ENCODE data around the gene STX1B.

Gene STX1B

DNA sequence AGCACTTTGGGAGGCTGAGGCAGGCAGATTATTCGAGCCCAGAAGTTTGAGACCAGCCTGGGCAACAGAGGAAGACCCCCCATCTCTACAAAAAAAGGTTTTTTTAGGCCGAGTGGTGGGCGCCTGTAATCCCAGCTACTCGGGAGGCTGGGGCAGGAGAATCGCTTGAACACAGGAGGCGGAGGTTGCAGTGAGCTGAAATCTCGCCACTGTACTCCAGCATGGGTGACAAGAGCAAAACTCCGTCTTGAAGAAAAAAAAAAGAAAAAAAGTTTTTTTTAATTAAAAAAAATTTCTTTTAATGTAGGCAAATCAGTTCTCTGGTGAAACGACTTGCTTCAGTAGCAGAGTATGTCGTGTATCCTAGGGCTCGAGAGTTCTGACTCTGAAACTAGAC is 14.5 kb downstream of the STX1B start:
- DNase-seq = no peak

DNA sequence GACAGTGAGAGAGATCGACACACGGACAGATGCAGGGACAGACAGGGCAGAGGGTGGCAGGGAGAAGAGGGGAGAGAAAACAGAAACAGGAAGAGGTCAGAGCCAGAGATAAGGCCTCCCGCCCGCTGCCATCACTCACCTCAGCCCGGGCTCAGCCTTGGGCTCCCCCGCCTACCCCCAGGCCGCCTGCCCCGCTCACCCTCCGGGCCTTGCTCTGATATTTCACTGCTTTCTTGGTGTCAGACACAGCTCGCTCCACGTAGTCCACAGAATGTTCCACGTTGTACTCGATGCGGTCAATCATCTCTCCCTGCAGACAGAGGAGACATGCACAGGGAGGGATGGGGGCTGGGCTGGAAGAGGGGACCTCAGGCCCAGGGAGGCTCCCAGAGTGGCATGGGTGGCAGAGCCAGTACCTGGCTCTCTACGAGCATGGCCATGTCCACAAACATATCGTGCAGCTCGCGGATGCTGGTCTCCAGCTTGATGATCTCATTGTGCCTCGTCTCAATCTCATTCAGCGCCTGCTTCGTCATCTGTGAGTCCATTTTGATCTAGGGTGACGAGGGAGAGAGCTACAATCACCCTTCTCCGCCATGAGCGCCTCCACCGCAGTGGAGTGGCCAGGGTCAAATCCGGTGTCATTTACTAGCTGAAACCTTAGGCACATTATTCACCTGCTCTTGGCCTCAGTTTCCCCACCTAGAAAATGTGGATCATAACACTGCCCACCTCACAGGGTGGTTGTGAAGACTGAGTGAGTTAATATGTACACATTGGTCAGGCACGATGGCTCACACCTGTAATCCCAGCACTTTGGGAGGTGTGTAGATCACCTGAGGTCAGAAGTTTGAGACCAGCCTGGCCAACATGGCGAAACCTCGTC is 17.3 kb downstream of the STX1B start:
- DNase-seq = no peak

DNA sequence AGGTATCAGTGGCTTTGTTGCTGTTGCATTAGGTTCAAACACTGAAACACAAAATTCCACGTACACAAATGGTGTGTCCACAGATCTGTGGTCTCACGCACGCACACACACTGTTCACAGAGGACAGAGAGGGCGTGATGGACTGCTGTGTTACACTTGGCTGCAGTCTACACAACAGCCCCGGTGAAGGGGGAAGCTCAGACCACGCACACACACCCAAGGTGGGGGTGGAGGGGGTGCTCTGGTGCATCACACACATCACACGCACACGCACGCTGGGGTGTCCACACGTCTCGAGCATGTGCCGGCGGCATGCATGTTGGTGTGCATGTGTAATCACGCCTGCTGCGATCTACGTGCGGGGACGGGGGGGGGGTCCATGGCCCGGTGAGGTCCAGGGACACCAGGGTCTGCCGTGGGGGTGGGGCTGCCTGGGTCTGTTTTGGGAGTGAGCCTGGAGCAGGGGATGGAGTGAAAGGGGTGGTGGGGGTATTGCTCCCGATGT is 18.1 kb downstream of the STX1B start:
- DNase-seq = no peak

DNA sequence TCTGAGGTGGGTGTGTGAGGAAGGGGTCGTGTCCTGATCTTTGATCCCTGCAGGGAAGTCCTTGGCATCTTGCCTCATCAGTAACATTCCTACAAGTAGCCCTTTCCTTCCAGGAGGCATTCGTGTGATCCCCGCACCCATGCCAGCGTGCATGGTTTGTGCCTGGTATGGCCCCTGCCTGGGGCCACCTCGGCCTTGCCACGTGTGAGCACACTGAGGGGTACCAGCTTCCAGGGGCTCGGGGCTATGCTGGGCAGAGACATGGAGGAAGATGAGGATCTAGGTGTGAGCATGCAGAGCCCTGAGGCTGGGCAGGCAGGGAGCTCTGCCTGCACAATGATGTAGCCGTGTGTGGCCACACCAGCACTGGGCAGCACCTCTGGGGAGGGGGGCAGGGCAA is 19.4 kb downstream of the STX1B start:
- DNase-seq = no peak

GRCh38 chr16:30990105-30990504 is 20.3 kb downstream of the STX1B start:
- no peak for DNase-seq

- DNase-seq = no peak
These were observed 20.9 kb downstream of the STX1B start for GRCh38 chr16:30989469-30990047.

DNA sequence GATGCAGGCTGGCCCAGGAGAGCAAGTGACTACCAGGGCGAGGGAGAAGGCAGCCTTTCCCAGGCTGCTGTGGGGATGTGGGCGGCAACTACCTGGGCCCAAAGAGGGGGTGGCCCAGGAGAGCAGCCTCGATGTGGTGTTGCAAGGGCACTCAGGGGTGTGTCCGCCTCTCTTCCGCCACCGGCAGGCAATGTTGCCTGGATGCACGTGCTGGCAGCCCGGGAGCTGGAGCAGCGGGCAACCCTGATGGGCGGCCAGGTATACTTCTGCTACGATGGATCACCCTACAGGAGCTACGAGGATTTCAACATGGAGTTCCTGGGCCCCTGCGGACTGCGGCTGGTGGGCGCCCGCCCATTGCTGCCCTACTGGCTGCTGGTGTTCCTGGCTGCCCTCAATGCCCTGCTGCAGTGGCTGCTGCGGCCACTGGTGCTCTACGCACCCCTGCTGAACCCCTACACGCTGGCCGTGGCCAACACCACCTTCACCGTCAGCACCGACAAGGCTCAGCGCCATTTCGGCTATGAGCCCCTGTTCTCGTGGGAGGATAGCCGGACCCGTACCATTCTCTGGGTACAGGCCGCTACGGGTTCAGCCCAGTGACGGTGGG is 22.8 kb downstream of the STX1B start:
- DNase-seq = no peak

DNA sequence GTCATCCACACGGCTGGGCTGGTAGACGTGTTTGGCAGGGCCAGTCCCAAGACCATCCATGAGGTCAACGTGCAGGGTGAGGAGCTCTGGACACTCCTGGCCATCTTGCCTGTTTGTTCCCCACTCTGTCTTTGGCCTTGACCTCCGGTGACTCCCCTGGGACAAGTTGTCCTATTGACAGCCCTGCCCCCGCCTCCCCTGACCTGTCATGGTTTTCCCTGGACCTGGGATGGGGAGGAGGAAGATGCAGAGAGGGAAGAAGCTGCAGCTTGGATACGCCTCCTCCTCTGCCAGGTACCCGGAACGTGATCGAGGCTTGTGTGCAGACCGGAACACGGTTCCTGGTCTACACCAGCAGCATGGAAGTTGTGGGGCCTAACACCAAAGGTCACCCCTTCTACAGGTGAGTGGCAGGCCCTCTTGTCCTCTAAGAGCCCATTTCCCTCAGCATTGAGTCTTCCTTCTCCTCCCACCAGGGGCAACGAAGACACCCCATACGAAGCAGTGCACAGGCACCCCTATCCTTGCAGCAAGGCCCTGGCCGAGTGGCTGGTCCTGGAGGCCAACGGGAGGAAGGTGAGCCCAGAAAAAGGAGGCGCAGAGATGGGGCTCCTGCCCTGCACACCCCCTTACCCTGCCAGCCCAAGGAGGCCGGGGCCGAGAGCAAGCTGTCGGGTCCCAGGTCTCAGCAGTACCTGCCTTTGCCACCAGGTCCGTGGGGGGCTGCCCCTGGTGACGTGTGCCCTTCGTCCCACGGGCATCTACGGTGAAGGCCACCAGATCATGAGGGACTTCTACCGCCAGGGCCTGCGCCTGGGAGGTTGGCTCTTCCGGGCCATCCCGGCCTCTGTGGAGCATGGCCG is 24.1 kb downstream of the STX1B start:
- no peak for DNase-seq

- DNase-seq = peak; percentile 58
These were observed 24.9 kb downstream of the STX1B start for GRCh38 chr16:30985401-30986128.

DNA sequence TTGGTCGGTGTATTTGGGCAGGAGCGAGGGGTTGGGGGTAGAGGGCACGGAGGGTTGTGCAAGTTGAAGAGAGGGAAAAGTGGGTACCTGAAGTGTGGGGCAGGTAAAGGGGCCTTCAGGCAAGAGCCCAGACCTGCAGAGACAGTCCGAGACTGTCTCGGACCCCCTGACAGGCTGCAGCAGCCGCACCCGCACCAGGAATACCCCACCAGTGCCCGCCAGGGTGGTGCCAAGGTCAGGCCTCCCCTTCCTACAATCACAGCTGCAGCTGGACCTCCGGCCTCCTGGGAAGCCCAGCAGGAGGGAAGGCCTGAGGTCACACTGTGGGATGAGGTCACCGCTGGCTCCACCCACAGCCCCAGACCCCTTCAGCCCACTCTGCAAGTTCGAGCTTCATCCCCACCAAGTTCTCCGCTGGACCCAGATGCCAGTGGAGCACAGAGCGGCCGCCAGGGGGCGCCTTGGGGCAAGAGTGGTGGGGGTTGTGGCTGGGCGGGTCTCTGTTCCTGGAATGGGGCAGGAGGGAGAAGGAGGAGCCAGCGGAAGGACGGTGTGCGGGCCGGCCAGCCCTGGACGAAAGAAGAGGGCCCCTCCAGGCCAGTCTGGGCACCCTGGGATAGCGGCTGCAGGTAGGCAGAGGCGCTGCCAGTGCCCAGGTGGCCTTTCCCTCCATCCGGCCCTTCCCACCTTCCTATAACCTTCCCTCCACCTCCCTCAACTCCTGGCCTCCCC is 25.6 kb downstream of the STX1B start, which contains the start of gene HSD3B7:
HSD3B7 (plus strand) TSS at position 539 of the 732 bp plus-strand sequence. CDS start 452 bp downstream, outside the sequence.
- peak; percentile 93 for DNase-seq

DNA sequence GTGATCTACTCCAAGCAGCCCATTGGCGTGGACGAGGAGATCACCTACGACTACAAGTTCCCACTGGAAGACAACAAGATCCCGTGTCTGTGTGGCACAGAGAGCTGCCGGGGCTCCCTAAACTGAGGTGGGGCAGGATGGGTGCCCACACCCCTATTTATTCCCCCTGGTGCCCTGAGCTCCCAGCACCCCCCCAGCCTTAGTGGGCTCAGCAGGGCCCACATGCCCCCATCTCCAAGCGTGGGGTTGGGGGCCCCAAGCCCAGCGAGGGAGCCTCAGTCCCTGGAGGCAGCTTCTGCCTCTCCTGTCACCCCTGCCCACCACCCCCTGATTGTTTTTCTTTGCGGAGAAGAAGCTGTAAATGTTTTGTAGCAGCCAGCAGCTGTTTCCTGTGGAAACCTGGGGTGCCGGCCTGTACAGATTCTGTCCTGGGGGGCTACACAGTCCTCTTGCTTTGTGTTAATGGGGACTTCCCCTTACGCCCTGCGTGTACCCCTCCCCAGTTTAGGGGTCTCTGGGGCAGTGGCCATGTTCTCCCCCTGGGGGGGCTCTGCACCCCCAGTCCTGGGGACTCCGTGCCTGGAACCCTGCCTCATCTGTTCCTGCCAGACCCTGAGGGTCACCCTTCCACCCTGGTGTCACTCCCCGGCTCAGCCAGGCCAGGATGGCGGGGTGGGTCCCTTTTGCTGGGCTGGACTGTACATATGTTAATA is 26.4 kb downstream of the STX1B start:
- no peak for DNase-seq

DNA sequence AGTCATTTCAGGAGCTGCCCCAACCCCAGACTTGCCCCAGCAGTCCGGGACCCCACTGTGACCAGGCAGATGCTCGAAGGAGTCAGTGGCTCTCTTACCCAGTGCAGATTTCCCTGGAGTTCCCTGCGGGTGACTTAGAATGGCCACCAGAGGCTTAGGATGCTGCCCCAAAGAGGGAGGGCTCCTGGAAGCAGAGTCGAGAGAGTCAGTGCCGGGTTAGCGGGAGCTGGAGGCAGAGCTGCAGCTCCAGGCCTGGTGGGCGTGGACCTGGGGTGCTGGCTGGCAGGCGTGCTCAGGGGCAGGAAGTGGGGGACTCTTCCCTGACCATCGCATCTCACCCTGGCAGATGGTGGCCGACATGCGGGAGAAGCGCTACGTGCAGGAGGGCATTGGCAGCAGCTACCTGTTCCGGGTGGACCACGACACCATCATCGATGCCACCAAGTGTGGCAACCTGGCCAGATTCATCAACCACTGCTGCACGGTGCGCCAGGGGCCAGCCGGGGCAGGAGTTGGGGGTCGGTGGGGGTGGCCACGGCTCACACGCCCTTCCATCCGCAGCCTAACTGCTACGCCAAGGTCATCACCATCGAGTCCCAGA is 27.0 kb downstream of the STX1B start:
- no peak for DNase-seq

- DNase-seq = no peak
These were observed 27.7 kb downstream of the STX1B start for GRCh38 chr16:30982548-30983288.

GRCh38 chr16:30980959-30981358 is 29.5 kb downstream of the STX1B start:
- no peak for DNase-seq

DNA sequence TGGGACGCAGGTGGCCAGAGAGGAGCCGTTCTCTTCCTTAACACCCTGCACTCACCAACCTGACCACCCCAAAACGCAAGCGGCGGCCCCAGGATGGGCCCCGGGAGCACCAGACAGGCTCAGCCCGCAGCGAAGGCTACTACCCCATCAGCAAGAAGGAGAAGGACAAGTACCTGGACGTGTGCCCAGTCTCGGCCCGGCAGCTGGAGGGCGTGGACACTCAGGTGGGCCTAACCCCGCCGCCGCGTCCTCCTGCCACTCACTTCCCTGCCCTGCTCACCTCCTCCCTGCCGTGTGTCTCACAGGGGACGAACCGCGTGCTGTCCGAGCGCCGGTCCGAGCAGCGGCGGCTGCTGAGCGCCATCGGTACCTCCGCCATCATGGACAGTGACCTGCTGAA is 30.0 kb downstream of the STX1B start:
- no peak for DNase-seq

GRCh38 chr16:30980023-30980371 is 30.4 kb downstream of the STX1B start:
- DNase-seq = no peak

GRCh38 chr16:30979170-30980022 is 31.0 kb downstream of the STX1B start:
- DNase-seq = no peak

- no peak for DNase-seq
These were observed 32.9 kb downstream of the STX1B start for GRCh38 chr16:30977502-30977901.

GRCh38 chr16:30976486-30976885 is 34.0 kb downstream of the STX1B start:
- DNase-seq = no peak
